ENCODE measurements around the gene NLGN2.

DNA sequence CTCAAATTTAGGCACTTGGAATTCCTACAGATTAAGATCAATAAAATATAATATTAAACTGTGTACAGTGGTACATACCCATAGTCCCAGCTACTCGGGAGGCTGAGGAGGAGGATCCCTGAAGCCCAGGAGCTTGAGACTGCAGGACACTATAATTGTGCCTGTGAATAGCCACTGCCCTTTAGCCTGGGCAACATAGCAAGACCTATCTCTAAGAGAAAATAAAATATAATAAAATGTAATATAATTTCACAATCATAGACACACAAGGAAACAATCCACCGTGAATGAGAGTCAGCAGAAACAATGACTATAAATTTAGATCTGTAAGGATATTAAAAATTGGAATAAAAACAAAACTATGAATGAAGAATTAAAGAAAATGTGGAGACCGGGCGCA is 36.8 kb upstream of the NLGN2 start:
- TF ChIP-seq POLR2A (IDR thresholded peaks at IDR 0.05), result no peak
- TF ChIP-seq, protein P1, sequence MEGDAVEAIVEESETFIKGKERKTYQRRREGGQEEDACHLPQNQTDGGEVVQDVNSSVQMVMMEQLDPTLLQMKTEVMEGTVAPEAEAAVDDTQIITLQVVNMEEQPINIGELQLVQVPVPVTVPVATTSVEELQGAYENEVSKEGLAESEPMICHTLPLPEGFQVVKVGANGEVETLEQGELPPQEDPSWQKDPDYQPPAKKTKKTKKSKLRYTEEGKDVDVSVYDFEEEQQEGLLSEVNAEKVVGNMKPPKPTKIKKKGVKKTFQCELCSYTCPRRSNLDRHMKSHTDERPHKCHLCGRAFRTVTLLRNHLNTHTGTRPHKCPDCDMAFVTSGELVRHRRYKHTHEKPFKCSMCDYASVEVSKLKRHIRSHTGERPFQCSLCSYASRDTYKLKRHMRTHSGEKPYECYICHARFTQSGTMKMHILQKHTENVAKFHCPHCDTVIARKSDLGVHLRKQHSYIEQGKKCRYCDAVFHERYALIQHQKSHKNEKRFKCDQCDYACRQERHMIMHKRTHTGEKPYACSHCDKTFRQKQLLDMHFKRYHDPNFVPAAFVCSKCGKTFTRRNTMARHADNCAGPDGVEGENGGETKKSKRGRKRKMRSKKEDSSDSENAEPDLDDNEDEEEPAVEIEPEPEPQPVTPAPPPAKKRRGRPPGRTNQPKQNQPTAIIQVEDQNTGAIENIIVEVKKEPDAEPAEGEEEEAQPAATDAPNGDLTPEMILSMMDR (IDR thresholded peaks at IDR 0.05), result no peak
